HEK293 (cell line): ENCODE data around the gene ATF1.

Experiments
- FEZF1 ChIP-seq: fragments of 450-650 bp; formaldehyde crosslinking; IDR thresholded peaks from 2 replicates; pipeline ENCODE4 v1.5.1; 2016; ENCODE audit warnings: missing biosample characterization, missing genetic modification characterization
- HOXD13 ChIP-seq: sonication (generic); formaldehyde crosslinking; IDR thresholded peaks from 2 replicates; pipeline ENCODE4 v1.8.0; 2022; ENCODE audit warnings: missing genetic modification reagents, borderline replicate concordance
- MEIS1 ChIP-seq: sonication (generic); formaldehyde crosslinking; IDR thresholded peaks from 2 replicates; pipeline ENCODE4 v1.8.1; 2022; ENCODE audit warnings: missing genetic modification reagents, mild to moderate bottlenecking, borderline replicate concordance
- OSR2 ChIP-seq: fragments of 450-650 bp; formaldehyde crosslinking; IDR thresholded peaks from 2 replicates; pipeline ENCODE4 v1.5.1; 2016; ENCODE audit warnings: missing biosample characterization, missing genetic modification characterization
- RBAK ChIP-seq: fragments of 450-650 bp; formaldehyde crosslinking; IDR thresholded peaks from 2 replicates; pipeline ENCODE4 v1.5.1; 2016; ENCODE audit warnings: missing biosample characterization, missing genetic modification characterization
- ZBTB1 ChIP-seq: fragments of 450-650 bp; formaldehyde crosslinking; IDR thresholded peaks from 2 replicates; pipeline ENCODE4 v1.5.1; 2016; ENCODE audit warnings: missing biosample characterization, missing genetic modification characterization
- ZBTB7A ChIP-seq: fragments of 450-650 bp; formaldehyde crosslinking; IDR thresholded peaks from 2 replicates; pipeline ENCODE4 v1.5.1; 2016; ENCODE audit warnings: low read depth, missing biosample characterization, missing genetic modification characterization
- ZFP69B ChIP-seq: fragments of 450-650 bp; formaldehyde crosslinking; IDR thresholded peaks from 2 replicates; pipeline ENCODE4 v1.5.1; 2016; ENCODE audit warnings: missing biosample characterization, missing genetic modification characterization
- ZNF10 ChIP-seq: fragments of 450-650 bp; formaldehyde crosslinking; IDR thresholded peaks from 2 replicates; pipeline ENCODE4 v1.5.1; 2017; ENCODE audit warnings: missing biosample characterization, missing genetic modification characterization
- ZNF114 ChIP-seq: fragments of 450-650 bp; formaldehyde crosslinking; IDR thresholded peaks from 2 replicates; pipeline ENCODE4 v1.5.0; 2017; ENCODE audit warnings: missing biosample characterization, missing genetic modification characterization
- ZNF16 ChIP-seq: fragments of 450-650 bp; formaldehyde crosslinking; IDR thresholded peaks from 2 replicates; pipeline ENCODE4 v1.5.1; 2016; ENCODE audit warnings: low read depth, missing biosample characterization, missing genetic modification characterization
- ZNF184 ChIP-seq: fragments of 450-650 bp; IDR thresholded peaks from 2 replicates; pipeline ENCODE4 v1.5.1; 2018; ENCODE audit warnings: missing biosample characterization, mild to moderate bottlenecking, missing genetic modification characterization
- ZNF223 ChIP-seq: fragments of 450-650 bp; formaldehyde crosslinking; IDR thresholded peaks from 2 replicates; pipeline ENCODE4 v1.5.1; 2016; ENCODE audit warnings: missing biosample characterization, missing genetic modification characterization
- ZNF24 ChIP-seq: fragments of 450-650 bp; formaldehyde crosslinking; IDR thresholded peaks from 2 replicates; pipeline ENCODE4 v1.5.1; 2016; ENCODE audit warnings: missing biosample characterization, missing genetic modification characterization
- ZNF366 ChIP-seq: fragments of 450-650 bp; formaldehyde crosslinking; conservative IDR thresholded peaks from 2 replicates; pipeline ENCODE4 v1.5.1; 2016; ENCODE audit warnings: missing biosample characterization, missing genetic modification characterization
- ZNF426 ChIP-seq: fragments of 450-650 bp; formaldehyde crosslinking; IDR thresholded peaks from 2 replicates; pipeline ENCODE4 v1.5.1; 2017; ENCODE audit warnings: missing biosample characterization, missing genetic modification characterization, mild to moderate bottlenecking, inconsistent platforms, moderate library complexity
- ZNF48 ChIP-seq: fragments of 450-650 bp; formaldehyde crosslinking; IDR thresholded peaks from 2 replicates; pipeline ENCODE4 v1.5.1; 2016; ENCODE audit warnings: missing biosample characterization, missing genetic modification characterization
- ZNF529 ChIP-seq: fragments of 450-650 bp; formaldehyde crosslinking; IDR thresholded peaks from 2 replicates; pipeline ENCODE4 v1.5.1; 2017; ENCODE audit warnings: missing genetic modification characterization, missing biosample characterization; ENCODE audit not compliant: insufficient replicate concordance
- ZNF544 ChIP-seq: fragments of 450-650 bp; formaldehyde crosslinking; IDR thresholded peaks from 2 replicates; pipeline ENCODE4 v1.5.0; 2017; ENCODE audit warnings: missing biosample characterization, missing genetic modification characterization
- ZNF561 ChIP-seq: fragments of 450-650 bp; IDR thresholded peaks from 2 replicates; pipeline ENCODE4 v1.5.1; 2018; ENCODE audit warnings: missing biosample characterization, missing genetic modification characterization, borderline replicate concordance
- ZNF585B ChIP-seq: fragments of 450-650 bp; formaldehyde crosslinking; IDR thresholded peaks from 2 replicates; pipeline ENCODE4 v1.5.1; 2016; ENCODE audit warnings: missing biosample characterization, missing genetic modification characterization
- ZNF658 ChIP-seq: fragments of 450-650 bp; formaldehyde crosslinking; IDR thresholded peaks from 2 replicates; pipeline ENCODE4; 2016; ENCODE audit warnings: missing biosample characterization, missing genetic modification characterization
- ZNF664 ChIP-seq: fragments of 450-650 bp; formaldehyde crosslinking; IDR thresholded peaks from 2 replicates; pipeline ENCODE4 v1.5.1; 2016; ENCODE audit warnings: missing biosample characterization, missing genetic modification characterization
- ZNF76 ChIP-seq: fragments of 450-650 bp; formaldehyde crosslinking; IDR thresholded peaks from 2 replicates; pipeline ENCODE4; 2016; ENCODE audit warnings: low read depth, missing biosample characterization, missing genetic modification characterization, borderline replicate concordance
- ZNF792 ChIP-seq: fragments of 450-650 bp; formaldehyde crosslinking; IDR thresholded peaks from 2 replicates; pipeline ENCODE4 v1.5.1; 2016; ENCODE audit warnings: missing biosample characterization, missing genetic modification characterization
- ZNF837 ChIP-seq: fragments of 450-650 bp; formaldehyde crosslinking; IDR thresholded peaks from 2 replicates; pipeline ENCODE4 v1.5.1; 2016; ENCODE audit warnings: missing biosample characterization, missing genetic modification characterization
- ZNF843 ChIP-seq: fragments of 450-650 bp; formaldehyde crosslinking; IDR thresholded peaks from 2 replicates; pipeline ENCODE4 v1.5.1; 2016; ENCODE audit warnings: missing biosample characterization, missing genetic modification characterization
- TF ChIP-seq, protein P1 (sequence below): fragments of 450-650 bp; formaldehyde crosslinking; IDR thresholded peaks from 2 replicates; pipeline ENCODE4 v1.5.1; 2016; ENCODE audit warnings: missing biosample characterization, missing genetic modification characterization
- TF ChIP-seq, protein P2 (sequence below): fragments of 450-650 bp; formaldehyde crosslinking; IDR thresholded peaks from 2 replicates; pipeline ENCODE4 v1.5.1; 2016; ENCODE audit warnings: missing biosample characterization, missing genetic modification characterization
- TF ChIP-seq, protein P3 (sequence below): fragments of 450-650 bp; formaldehyde crosslinking; IDR thresholded peaks from 2 replicates; pipeline ENCODE4 v1.5.1; 2017; ENCODE audit warnings: missing biosample characterization, missing genetic modification characterization
- TF ChIP-seq, protein P4 (sequence below): fragments of 450-650 bp; formaldehyde crosslinking; IDR thresholded peaks from 2 replicates; pipeline ENCODE4 v1.5.1; 2016; ENCODE audit warnings: missing biosample characterization, missing genetic modification characterization, low read depth
- TF ChIP-seq, protein P5 (sequence below): fragments of 450-650 bp; formaldehyde crosslinking; IDR thresholded peaks from 2 replicates; pipeline ENCODE4 v1.5.1; 2017; ENCODE audit warnings: missing biosample characterization, missing genetic modification characterization

ATF1 gene

DNA sequence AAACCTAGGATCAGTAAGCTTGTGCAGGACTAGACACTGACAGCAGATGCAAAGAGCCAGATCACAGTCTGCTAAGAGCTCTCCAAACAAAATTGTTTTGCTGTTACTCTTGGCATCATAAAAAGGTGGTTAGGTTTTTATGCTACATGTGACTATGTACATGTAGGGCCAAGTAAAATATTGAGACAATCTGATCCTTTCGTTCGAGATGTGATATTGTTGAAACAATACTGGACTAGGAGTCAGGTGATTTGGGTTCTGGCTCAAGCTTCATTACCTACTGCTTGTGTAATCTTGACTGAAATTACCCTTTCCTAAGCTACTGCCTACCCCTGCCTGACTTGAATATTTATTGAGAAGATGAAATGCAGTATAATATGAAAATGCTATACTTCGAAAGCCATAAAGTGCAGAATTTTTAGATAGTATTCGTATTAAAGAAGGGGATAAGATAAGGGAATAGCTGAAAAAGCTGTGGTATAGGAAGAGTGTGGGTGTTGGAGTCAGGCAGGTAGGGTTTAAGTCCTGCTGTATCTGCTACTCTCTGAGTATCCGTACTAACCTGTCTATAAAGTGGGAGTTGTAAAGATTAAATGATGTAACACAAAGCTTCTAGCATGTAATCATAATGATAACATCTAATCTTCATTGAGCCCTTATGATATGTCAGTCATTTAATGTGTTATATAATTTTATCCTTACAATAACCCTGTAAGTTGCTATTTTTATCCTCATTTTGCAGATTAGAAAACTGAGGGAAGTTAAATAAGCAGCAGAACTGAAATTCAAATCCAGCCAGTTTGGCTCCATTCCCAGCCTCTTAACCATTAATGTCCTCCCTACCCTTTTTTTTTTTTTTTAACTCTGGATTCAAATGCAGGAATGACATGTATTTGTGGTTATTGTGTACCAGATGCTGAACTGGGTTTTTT lies 38.6 kb upstream of the ATF1 start (continued):
- TF ChIP-seq ZNF10, result peak; percentile 18; the same call in 1 of the 2 replicates
- TF ChIP-seq ZNF529 (tag by site-specific recombination), result no peak
- no peak; the same call in 1 of the 2 replicates for TF ChIP-seq ZNF76 (tag by site-specific recombination)
- TF ChIP-seq, protein P1, sequence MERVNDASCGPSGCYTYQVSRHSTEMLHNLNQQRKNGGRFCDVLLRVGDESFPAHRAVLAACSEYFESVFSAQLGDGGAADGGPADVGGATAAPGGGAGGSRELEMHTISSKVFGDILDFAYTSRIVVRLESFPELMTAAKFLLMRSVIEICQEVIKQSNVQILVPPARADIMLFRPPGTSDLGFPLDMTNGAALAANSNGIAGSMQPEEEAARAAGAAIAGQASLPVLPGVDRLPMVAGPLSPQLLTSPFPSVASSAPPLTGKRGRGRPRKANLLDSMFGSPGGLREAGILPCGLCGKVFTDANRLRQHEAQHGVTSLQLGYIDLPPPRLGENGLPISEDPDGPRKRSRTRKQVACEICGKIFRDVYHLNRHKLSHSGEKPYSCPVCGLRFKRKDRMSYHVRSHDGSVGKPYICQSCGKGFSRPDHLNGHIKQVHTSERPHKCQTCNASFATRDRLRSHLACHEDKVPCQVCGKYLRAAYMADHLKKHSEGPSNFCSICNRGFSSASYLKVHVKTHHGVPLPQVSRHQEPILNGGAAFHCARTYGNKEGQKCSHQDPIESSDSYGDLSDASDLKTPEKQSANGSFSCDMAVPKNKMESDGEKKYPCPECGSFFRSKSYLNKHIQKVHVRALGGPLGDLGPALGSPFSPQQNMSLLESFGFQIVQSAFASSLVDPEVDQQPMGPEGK, result no peak
- TF ChIP-seq, protein P2, sequence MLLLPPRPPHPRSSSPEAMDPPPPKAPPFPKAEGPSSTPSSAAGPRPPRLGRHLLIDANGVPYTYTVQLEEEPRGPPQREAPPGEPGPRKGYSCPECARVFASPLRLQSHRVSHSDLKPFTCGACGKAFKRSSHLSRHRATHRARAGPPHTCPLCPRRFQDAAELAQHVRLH, result peak; percentile 85
- TF ChIP-seq ZNF843 (tag by site-specific recombination), result peak; percentile 90
- TF ChIP-seq ZNF16 (tag by site-specific recombination), result peak; percentile 10; the same call in 1 of the 2 replicates
- peak; percentile 98 for TF ChIP-seq ZNF664
- TF ChIP-seq, protein P3, sequence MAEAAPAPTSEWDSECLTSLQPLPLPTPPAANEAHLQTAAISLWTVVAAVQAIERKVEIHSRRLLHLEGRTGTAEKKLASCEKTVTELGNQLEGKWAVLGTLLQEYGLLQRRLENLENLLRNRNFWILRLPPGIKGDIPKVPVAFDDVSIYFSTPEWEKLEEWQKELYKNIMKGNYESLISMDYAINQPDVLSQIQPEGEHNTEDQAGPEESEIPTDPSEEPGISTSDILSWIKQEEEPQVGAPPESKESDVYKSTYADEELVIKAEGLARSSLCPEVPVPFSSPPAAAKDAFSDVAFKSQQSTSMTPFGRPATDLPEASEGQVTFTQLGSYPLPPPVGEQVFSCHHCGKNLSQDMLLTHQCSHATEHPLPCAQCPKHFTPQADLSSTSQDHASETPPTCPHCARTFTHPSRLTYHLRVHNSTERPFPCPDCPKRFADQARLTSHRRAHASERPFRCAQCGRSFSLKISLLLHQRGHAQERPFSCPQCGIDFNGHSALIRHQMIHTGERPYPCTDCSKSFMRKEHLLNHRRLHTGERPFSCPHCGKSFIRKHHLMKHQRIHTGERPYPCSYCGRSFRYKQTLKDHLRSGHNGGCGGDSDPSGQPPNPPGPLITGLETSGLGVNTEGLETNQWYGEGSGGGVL (tag by site-specific recombination), result no peak
- TF ChIP-seq, protein P4, sequence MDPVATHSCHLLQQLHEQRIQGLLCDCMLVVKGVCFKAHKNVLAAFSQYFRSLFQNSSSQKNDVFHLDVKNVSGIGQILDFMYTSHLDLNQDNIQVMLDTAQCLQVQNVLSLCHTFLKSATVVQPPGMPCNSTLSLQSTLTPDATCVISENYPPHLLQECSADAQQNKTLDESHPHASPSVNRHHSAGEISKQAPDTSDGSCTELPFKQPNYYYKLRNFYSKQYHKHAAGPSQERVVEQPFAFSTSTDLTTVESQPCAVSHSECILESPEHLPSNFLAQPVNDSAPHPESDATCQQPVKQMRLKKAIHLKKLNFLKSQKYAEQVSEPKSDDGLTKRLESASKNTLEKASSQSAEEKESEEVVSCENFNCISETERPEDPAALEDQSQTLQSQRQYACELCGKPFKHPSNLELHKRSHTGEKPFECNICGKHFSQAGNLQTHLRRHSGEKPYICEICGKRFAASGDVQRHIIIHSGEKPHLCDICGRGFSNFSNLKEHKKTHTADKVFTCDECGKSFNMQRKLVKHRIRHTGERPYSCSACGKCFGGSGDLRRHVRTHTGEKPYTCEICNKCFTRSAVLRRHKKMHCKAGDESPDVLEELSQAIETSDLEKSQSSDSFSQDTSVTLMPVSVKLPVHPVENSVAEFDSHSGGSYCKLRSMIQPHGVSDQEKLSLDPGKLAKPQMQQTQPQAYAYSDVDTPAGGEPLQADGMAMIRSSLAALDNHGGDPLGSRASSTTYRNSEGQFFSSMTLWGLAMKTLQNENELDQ, result no peak
- peak; percentile 64 for TF ChIP-seq FEZF1 (tag by site-specific recombination)
- TF ChIP-seq ZNF24, result 0 out of 2 replicates have a peak, but pooled peaks have one; percentile 24
- TF ChIP-seq ZNF184 (tag by site-specific recombination), result no peak
- no peak for TF ChIP-seq ZNF561 (tag by site-specific recombination)
- no peak for TF ChIP-seq ZNF426 (tag by site-specific recombination)
- no peak for TF ChIP-seq ZBTB1 (tag by site-specific recombination)
- no peak for TF ChIP-seq ZNF223 (tag by site-specific recombination)
- TF ChIP-seq ZNF837 (tag by site-specific recombination), result no peak
- no peak; the same call in 1 of the 2 replicates for TF ChIP-seq ZNF366 (tag by site-specific recombination)
- no peak for TF ChIP-seq ZNF48 (tag by site-specific recombination)
- no peak for TF ChIP-seq MEIS1 (CRISPR knock-in tag)
- TF ChIP-seq, protein P5, sequence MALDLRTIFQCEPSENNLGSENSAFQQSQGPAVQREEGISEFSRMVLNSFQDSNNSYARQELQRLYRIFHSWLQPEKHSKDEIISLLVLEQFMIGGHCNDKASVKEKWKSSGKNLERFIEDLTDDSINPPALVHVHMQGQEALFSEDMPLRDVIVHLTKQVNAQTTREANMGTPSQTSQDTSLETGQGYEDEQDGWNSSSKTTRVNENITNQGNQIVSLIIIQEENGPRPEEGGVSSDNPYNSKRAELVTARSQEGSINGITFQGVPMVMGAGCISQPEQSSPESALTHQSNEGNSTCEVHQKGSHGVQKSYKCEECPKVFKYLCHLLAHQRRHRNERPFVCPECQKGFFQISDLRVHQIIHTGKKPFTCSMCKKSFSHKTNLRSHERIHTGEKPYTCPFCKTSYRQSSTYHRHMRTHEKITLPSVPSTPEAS (tag by site-specific recombination), result 0 out of 2 replicates have a peak, but pooled peaks have one; percentile 20
- no peak for TF ChIP-seq RBAK (tag by site-specific recombination)
- TF ChIP-seq ZNF792 (tag by site-specific recombination), result no peak
- no peak for TF ChIP-seq ZNF114 (tag by site-specific recombination)
- no peak for TF ChIP-seq HOXD13 (CRISPR knock-in tag)
- no peak for TF ChIP-seq ZFP69B (tag by site-specific recombination)
- TF ChIP-seq OSR2 (tag by site-specific recombination), result peak; percentile 83; the same call in 1 of the 2 replicates
- TF ChIP-seq ZBTB7A (tag by site-specific recombination), result no peak
- TF ChIP-seq ZNF544 (tag by site-specific recombination), result no peak
- no peak for TF ChIP-seq ZNF658 (tag by site-specific recombination)
- no peak for TF ChIP-seq ZNF585B (tag by site-specific recombination)
